Left lung (tissue), 10 donors: ENCODE results near the gene SMAD7. TPM values are rescaled to one million over a fixed set of nuclear protein-coding genes. Genes with fewer than 3 reads are reported as not detected.

ENCODE experiments used
- ATAC-seq: fragments of 200-7000 bp; cut with Tn5 transposase; one replicate; pipeline ENCODE4 v1.9.1; 2020; ENCODE audit warnings: moderate library complexity
- DNase-seq, 4 donors: peaks; one replicate each; pipeline ENCODE4 v3.0.0-alpha.2; 2013 to 2020
- H3K27ac ChIP-seq, 2 donors: fragments of 200-600 bp; sonication (generic) in 1 of 2; one replicate each; pipeline versions ENCODE4 v1.5.0 to v1.8.0; 2020 to 2021
- H3K27me3 ChIP-seq, 2 donors: fragments of 200-600 bp; sonication (generic) in 1 of 2; one replicate each; pipeline versions ENCODE4 v1.5.0 to v1.8.0; 2020 to 2021
- H3K36me3 ChIP-seq, 2 donors: fragments of 200-600 bp; sonication (generic) in 1 of 2; one replicate each; pipeline versions ENCODE4 v1.5.0 to v1.8.0; 2020 to 2021
- H3K4me1 ChIP-seq, 2 donors: fragments of 200-600 bp; one replicate each; pipeline ENCODE4 v1.8.0; 2021
- H3K4me3 ChIP-seq, 2 donors: fragments of 200-600 bp; sonication (generic) in 1 of 2; one replicate each; pipeline versions ENCODE4 v1.5.0 to v1.8.0; 2020 to 2021; ENCODE audit warnings: mild to moderate bottlenecking in 1 of 2
- H3K9me3 ChIP-seq, 2 donors: fragments of 200-600 bp; sonication (generic) in 1 of 2; one replicate each; pipeline versions ENCODE4 v1.5.0 to v1.8.0; 2020 to 2021
- intact Hi-C, 2 donors: fragments of 100-400 bp; cut with DNase I; formaldehyde crosslinking; loops; one replicate each; pipeline versions ENCODE4 v1.11.2 to v1.14.2; 2022
- polyA plus RNA-seq, 6 donors: library from polyadenylated mRNA; unstranded; fragments of 120-200 nt; gene quantifications; one replicate each; pipeline ENCODE4 v1.2.1, GENCODE V29; 2013; ENCODE audit not compliant: insufficient read length in 6 of 6
- total RNA-seq, 2 donors: library from RNA; stranded (reverse); fragmentation: NEBNext Ultra II Directional; extraction: Animal tissue kit (Norgen Biotek cat#: 25700); gene quantifications; one replicate each; pipeline ENCODE4 v1.2.1, GENCODE V29; 2021
- TF ChIP-seq, protein P1 (sequence below), 2 donors: fragments of 200-600 bp; sonication (generic) in 1 of 2; IDR thresholded peaks; one replicate each; pipeline versions ENCODE4 v1.5.0 to v1.8.0; 2021; ENCODE audit warnings: antibody characterized with exemption in 2 of 2
- donor health status: DM: no; HTN: yes; CAD: no.
- donor health status: DM: no; HTN: no; CAD: no.

Gene SMAD7
- total and polyA plus RNA-seq, 8 donors: 43.3 to 71.2 (median 61.9) TPM

DNA sequence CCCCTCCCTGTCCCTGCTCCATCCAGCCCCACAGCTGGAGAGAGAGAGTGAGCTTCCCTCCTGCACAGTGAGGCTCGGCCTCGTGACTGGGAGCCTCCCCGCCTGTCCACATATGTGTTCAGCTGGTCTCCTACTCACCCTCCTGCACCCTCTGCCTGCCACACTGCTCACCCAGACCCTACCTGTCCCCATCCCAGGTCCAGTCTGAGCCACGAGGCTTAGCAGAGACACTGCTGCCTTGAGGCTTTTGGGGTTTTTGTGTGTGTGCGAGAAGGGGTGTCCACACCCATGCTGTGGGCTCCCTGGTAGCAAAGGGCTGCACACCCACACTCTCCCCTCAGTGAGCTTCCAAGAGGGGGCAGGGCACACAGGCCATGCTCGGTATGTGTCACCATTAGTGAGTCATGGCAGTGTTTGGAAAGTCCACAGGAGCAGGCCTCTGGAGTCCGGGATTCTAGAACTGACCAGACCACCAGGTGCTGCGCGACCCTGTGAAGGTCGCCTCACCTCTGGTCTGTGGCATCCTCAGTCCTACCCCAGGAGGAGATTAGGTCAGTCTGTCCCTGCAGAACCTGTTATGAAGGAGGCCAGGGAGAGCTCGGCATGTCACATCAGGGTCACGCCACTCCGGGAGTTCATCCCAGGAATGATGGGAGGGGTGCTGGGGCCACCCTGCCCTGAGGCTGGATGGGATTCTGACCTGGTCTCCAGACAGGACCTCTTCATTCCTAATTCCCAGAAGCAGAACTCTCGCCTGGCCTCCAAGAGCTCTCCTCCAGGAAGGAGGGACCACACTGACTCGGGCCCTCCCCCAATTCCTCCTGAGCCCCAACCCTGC lies 39.9 kb upstream of the SMAD7 start:
- Histone ChIP-seq H3K27me3 (no peaks in the 10 kb centered on the region), H3K4me3 (no peak overlapping the region), H3K9me3 (no peaks in the 10 kb centered on the region), H3K36me3 (no peaks in the 10 kb centered on the region), H3K4me1 (peaks cover 16 to 42% of the 10 kb centered on the region in 2 donors), H3K27ac (no peak overlapping the region)
- ATAC-seq (peak; percentile 48), DNase-seq (no peak)
- TF ChIP-seq, protein P1, sequence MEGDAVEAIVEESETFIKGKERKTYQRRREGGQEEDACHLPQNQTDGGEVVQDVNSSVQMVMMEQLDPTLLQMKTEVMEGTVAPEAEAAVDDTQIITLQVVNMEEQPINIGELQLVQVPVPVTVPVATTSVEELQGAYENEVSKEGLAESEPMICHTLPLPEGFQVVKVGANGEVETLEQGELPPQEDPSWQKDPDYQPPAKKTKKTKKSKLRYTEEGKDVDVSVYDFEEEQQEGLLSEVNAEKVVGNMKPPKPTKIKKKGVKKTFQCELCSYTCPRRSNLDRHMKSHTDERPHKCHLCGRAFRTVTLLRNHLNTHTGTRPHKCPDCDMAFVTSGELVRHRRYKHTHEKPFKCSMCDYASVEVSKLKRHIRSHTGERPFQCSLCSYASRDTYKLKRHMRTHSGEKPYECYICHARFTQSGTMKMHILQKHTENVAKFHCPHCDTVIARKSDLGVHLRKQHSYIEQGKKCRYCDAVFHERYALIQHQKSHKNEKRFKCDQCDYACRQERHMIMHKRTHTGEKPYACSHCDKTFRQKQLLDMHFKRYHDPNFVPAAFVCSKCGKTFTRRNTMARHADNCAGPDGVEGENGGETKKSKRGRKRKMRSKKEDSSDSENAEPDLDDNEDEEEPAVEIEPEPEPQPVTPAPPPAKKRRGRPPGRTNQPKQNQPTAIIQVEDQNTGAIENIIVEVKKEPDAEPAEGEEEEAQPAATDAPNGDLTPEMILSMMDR (IDR thresholded peaks at IDR 0.05): no peak
- intact Hi-C loops: no loop called here

GRCh38 chr18:48989304-48990303 lies 38.8 kb upstream of the SMAD7 start:
- TF ChIP-seq, protein P1 (IDR thresholded peaks at IDR 0.05): no peak
- ATAC-seq (no peak), DNase-seq (peak in 1 of 4 donors; percentile 27)
- intact Hi-C loops: no loop called here
- Histone ChIP-seq H3K9me3 (no peaks in the 10 kb centered on the region), H3K4me1 (peaks cover 16 to 42% of the 10 kb centered on the region in 2 donors), H3K27me3 (no peaks in the 10 kb centered on the region), H3K4me3 (no peak overlapping the region), H3K36me3 (no peaks in the 10 kb centered on the region), H3K27ac (no peak overlapping the region)

DNA sequence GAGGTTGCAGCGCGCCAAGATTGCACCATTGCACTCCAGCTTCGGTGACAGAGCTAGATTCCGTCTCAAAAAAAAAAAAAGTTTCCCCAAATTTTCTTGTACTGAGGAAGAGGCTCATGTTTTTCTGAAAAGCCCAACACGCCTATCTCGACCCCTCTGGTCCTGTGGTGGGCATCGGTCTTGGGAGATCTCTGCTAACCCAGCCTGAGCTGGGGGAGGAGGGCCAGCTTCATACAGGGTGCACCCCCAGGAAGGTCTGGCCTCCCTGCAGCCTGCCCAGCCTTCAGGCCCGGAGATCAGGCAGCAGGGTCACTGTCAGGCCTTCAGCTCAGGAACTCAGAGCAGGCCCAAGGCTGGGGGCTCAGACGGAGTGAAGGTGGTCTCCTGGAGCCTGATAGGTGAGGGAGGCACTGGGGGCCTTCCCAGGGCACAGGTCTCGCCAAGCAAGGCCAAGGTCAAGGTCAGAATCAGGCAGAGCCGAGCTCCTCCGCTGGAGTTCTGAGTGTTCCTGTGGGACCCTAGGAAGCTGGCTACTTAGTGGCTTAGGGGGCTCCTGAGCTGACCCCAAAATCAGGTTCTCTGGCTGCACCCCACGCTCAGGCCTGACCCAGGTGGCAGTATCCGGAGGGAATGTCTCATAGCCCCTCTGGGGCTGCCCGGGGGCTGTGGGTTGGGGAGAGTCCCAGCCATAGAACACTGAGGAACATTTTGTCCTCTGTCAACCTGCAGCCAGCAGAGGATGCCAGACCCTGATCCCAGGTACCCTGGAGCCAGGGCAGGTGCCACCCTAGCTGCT lies 37.9 kb upstream of the SMAD7 start:
- H3K4me3 ChIP-seq: no peak overlapping the region
- peaks cover 7 to 38% of the 10 kb centered on the region in 2 donors for H3K4me1 ChIP-seq
- H3K9me3 ChIP-seq: no peaks in the 10 kb centered on the region
- TF ChIP-seq, protein P1 (IDR thresholded peaks at IDR 0.05): no peak
- intact Hi-C loops: no loop called here
- ATAC-seq: no peak
- H3K36me3 ChIP-seq: no peaks in the 10 kb centered on the region
- H3K27me3 ChIP-seq: no peaks in the 10 kb centered on the region
- DNase-seq: peak in 1 of 4 donors; percentile 34
- H3K27ac ChIP-seq: no peak overlapping the region

GRCh38 chr18:48987821-48988220 lies 37.1 kb upstream of the SMAD7 start:
- Histone ChIP-seq H3K4me3 (no peak overlapping the region), H3K27ac (no peak overlapping the region), H3K9me3 (no peaks in the 10 kb centered on the region), H3K27me3 (no peaks in the 10 kb centered on the region), H3K4me1 (peaks cover 2 to 38% of the 10 kb centered on the region in 2 donors), H3K36me3 (no peaks in the 10 kb centered on the region)
- DNase-seq (peak in 1 of 4 donors; percentile 1), ATAC-seq (no peak)
- intact Hi-C loops: no loop called here
- TF ChIP-seq, protein P1 (IDR thresholded peaks at IDR 0.05): no peak
